HepG2 (cell line): ENCODE results near the gene CFL1. TPM values are rescaled to one million over a fixed set of nuclear protein-coding genes. Genes with fewer than 3 reads are reported as not detected.

ENCODE experiments used
- ATAC-seq: fragments of 200-7000 bp; cut with Tn5 transposase; 3 replicates; pipeline ENCODE4 v1.9.1; 2020; ENCODE audit warnings: mild to moderate bottlenecking, moderate library complexity
- BruUV-seq: library from RNA; stranded (reverse); fragments of 400-500 nt; replicated peaks from 2 replicates; lab custom pipeline; 2021; lab: Mats Ljungman, UMichigan
- CTCF ChIA-PET: fragments of 300-600 bp; formaldehyde crosslinking; extraction: SDS; loops from one replicate; lab custom pipeline; 2021; ENCODE audit warnings: low total read pairs, inconsistent platforms, low intra/inter-chr PET ratio; lab: Yijun Ruan, JAX
- POLR2A ChIA-PET: fragments of 350-600 bp; sonication (Branson Sonifier 250); formaldehyde crosslinking; loops from one replicate; lab custom pipeline; 2020; ENCODE audit warnings: antibody characterized with exemption, inconsistent platforms; lab: Yijun Ruan, JAX
- DNase-seq: peaks from one replicate; pipeline ENCODE4 v3.0.0-alpha.2; 2015; ENCODE audit warnings: low spot score
- FAIRE-seq: peaks from 3 replicates; lab custom pipeline; 2011; peaks lifted over from hg19 to GRCh38; lab: Jason Lieb, UNC
- H2AFZ ChIP-seq: one replicate; pipeline ENCODE4 v1.6.1; 2011; ENCODE audit warnings: low read length, inconsistent platforms
- H3K27ac ChIP-seq: fragments of 300-600 bp; 3 replicates; pipeline ENCODE4 v1.8.0; 2011; ENCODE audit warnings: mixed run types, mild to moderate bottlenecking, mixed read lengths, low read length, inconsistent platforms; ENCODE audit not compliant: insufficient read depth; ENCODE audit errors: extremely low read length
- H3K27me3 ChIP-seq, 2 experiments: fragments of 200-600 bp in 1 of 2; 2 replicates in 1 of 2; 3 replicates in 1 of 2; pipeline versions ENCODE4 v1.6.0 to v1.8.0; 2011; ENCODE audit warnings: low read length in 2 of 2, mild to moderate bottlenecking in 2 of 2, moderate library complexity in 2 of 2, inconsistent platforms in 1 of 2; ENCODE audit not compliant: insufficient read depth in 2 of 2, control insufficient read depth in 1 of 2
- H3K36me3 ChIP-seq, 2 experiments: fragments of 200-600 bp in 1 of 2; replicated peaks in 1 of 2; 2 replicates in 1 of 2; 3 replicates in 1 of 2; pipeline versions ENCODE4 v1.5.1 to v1.8.0; 2011; ENCODE audit warnings: low read length in 2 of 2, inconsistent platforms in 1 of 2; ENCODE audit not compliant: insufficient read depth in 2 of 2, control insufficient read depth in 1 of 2
- H3K4me1 ChIP-seq: 2 replicates; pipeline ENCODE4 v1.5.1; 2012; ENCODE audit warnings: low read length, inconsistent platforms; ENCODE audit not compliant: insufficient read depth
- H3K4me2 ChIP-seq: 2 replicates; pipeline ENCODE4 v1.6.0; 2011; ENCODE audit warnings: low read depth, low read length, inconsistent platforms
- H3K4me3 ChIP-seq, 3 experiments: fragments of 200-600 bp in 1 of 3; sonication (generic), shearing (Covaris generic) in 1 of 3; replicated peaks in 1 of 3; 2 replicates each; pipeline ENCODE4 v1.5.1; 2011 to 2016; ENCODE audit warnings: low read length in 3 of 3, inconsistent platforms in 2 of 3, low read depth in 2 of 3, mild to moderate bottlenecking in 2 of 3, control low read depth in 1 of 3, mixed read lengths in 1 of 3; ENCODE audit not compliant: insufficient read depth in 1 of 3
- H3K79me2 ChIP-seq: one replicate; pipeline ENCODE4 v1.6.1; 2011; ENCODE audit warnings: low read length, inconsistent platforms; ENCODE audit not compliant: insufficient read depth
- H3K9ac ChIP-seq: 2 replicates; pipeline ENCODE4 v1.6.0; 2011; ENCODE audit warnings: mild to moderate bottlenecking, low read depth, low read length, inconsistent platforms; ENCODE audit not compliant: insufficient read depth
- H3K9me3 ChIP-seq: 2 replicates; pipeline ENCODE4 v1.5.1; 2012; ENCODE audit warnings: mild to moderate bottlenecking, low read length
- H4K20me1 ChIP-seq: 2 replicates; pipeline ENCODE4 v1.6.0; 2011; ENCODE audit warnings: inconsistent platforms, mild to moderate bottlenecking, low read length, moderate library complexity; ENCODE audit not compliant: insufficient read depth
- AGO1 ChIP-seq: fragments of 200-400 bp; formaldehyde crosslinking; IDR thresholded peaks from 2 replicates; pipeline ENCODE4 v1.6.1; 2017; ENCODE audit warnings: mild to moderate bottlenecking, low read depth, low read length, moderate library complexity; ENCODE audit not compliant: poor library complexity, severe bottlenecking
- AGO2 ChIP-seq: fragments of 200-400 bp; formaldehyde crosslinking; optimal IDR thresholded peaks from 2 replicates; pipeline ENCODE3; 2017; ENCODE audit warnings: mild to moderate bottlenecking, low read depth, low read length, moderate library complexity
- AKAP8 ChIP-seq: sonication (generic); formaldehyde crosslinking; IDR thresholded peaks from 2 replicates; pipeline ENCODE4 v1.5.1; 2020; ENCODE audit warnings: mild to moderate bottlenecking, missing genetic modification reagents
- GABPA ChIP-seq, 2 experiments: IDR thresholded peaks; 2 replicates each; pipeline ENCODE4 v1.6.1; 2011 to 2016; ENCODE audit warnings: low read depth in 2 of 2, low read length in 1 of 2, missing biosample characterization in 1 of 2, missing genetic modification characterization in 1 of 2
- HNF4A ChIP-seq: sonication (generic); formaldehyde crosslinking; IDR thresholded peaks from 2 replicates; pipeline ENCODE4 v1.4.0; 2020; ENCODE audit warnings: missing genetic modification reagents
- HNRNPLL ChIP-seq: fragments of 200-400 bp; formaldehyde crosslinking; IDR thresholded peaks from 2 replicates; pipeline ENCODE4 v1.6.1; 2017; ENCODE audit warnings: mild to moderate bottlenecking, low read depth, low read length; ENCODE audit not compliant: poor library complexity, severe bottlenecking
- NR0B2 ChIP-seq: sonication (generic); formaldehyde crosslinking; IDR thresholded peaks from 2 replicates; pipeline ENCODE4 v1.4.0; 2020; ENCODE audit warnings: mild to moderate bottlenecking, missing genetic modification reagents
- NR2C2 ChIP-seq: sonication (generic); formaldehyde crosslinking; IDR thresholded peaks from 2 replicates; pipeline ENCODE4 v1.4.0; 2020; ENCODE audit warnings: missing genetic modification reagents, mild to moderate bottlenecking, moderate library complexity, borderline replicate concordance
- NR2F6 ChIP-seq, 2 experiments: IDR thresholded peaks; 2 replicates each; pipeline ENCODE4 v1.6.1; 2016; ENCODE audit warnings: antibody characterized with exemption in 1 of 2, mild to moderate bottlenecking in 1 of 2
- NR3C1 ChIP-seq: sonication (generic); formaldehyde crosslinking; IDR thresholded peaks from 2 replicates; pipeline ENCODE4 v1.4.0; 2020; ENCODE audit warnings: missing genetic modification reagents
- PATZ1 ChIP-seq: sonication (generic); formaldehyde crosslinking; IDR thresholded peaks from 2 replicates; pipeline ENCODE4 v1.4.0; 2020; ENCODE audit warnings: missing genetic modification reagents
- POLR2G ChIP-seq: fragments of 200-400 bp; formaldehyde crosslinking; IDR thresholded peaks from 2 replicates; pipeline ENCODE4 v1.6.1; 2018; ENCODE audit warnings: mild to moderate bottlenecking, low read depth, low read length, moderate library complexity
- SPEN ChIP-seq: sonication (generic); formaldehyde crosslinking; IDR thresholded peaks from 2 replicates; pipeline ENCODE4 v1.5.1; 2020; ENCODE audit warnings: low read depth, mild to moderate bottlenecking, missing genetic modification reagents
- WGBS: methylation state at CpG from one replicate; pipeline ENCODE4 v1.1.6; 2017; ENCODE audit warnings: low lambda C conversion rate; 5-methylcytosine and 5-hydroxymethylcytosine counted together
- in situ Hi-C: cut with HindIII; loops from 2 replicates; pipeline ENCODE4 v1.10.0; 2017; ENCODE audit warnings: low pct_unique_long_range_greater_than_20kb; ENCODE audit not compliant: extremely low pct_ligation_motif_present
- intact Hi-C: fragments of 100-400 bp; cut with micrococcal nuclease; formaldehyde crosslinking; loops from one replicate; pipeline ENCODE4 v1.10.0; 2022; ENCODE audit not compliant: unreplicated experiment
- polyA plus RNA-seq, 8 experiments: library from polyadenylated mRNA; depleted of rRNA in 3 of 8; stranded (reverse) in 7 of 8; unstranded in 1 of 8; fragments of >200 nt; fragmentation: Illumina TruSeq in 4 of 8; extraction: Trizol in 4 of 8; gene quantifications; 2 replicates each; pipeline versions ENCODE4 v1.2.1 to v1.2.3, GENCODE V29; 2011 to 2016; ENCODE audit warnings: low read depth in 4 of 8, missing spikeins in 1 of 8, mixed read lengths in 1 of 8; ENCODE audit not compliant: insufficient read depth in 1 of 8
- total RNA-seq, 5 experiments: library from RNA; depleted of rRNA; stranded (reverse); fragments of >200 nt; fragmentation: Illumina TruSeq; extraction: Trizol; gene quantifications; 2 replicates each; pipeline ENCODE4 v1.2.3, GENCODE V29; 2016; ENCODE audit warnings: low read depth in 1 of 5

Gene CFL1
- total and polyA plus RNA-seq, 2 of the 13 experiments (the other 11 are each of a cell fraction or from before 2014, with no cell fraction given): 379 to 383 TPM

GRCh38 chr11:65851083-65851579 is 6.8 kb downstream of the CFL1 start (continued):
- no peak for TF ChIP-seq NR0B2
- TF ChIP-seq AGO2: peak; percentile 64

GRCh38 chr11:65850217-65851082 is 7.5 kb downstream of the CFL1 start:
- peak overlapping the region; percentile 60 for H3K4me2 ChIP-seq
- 55% methylated on average over 8 of the region's 20 CpGs for WGBS
- FAIRE-seq: no peak
- H3K27ac ChIP-seq: no peak overlapping the region
- intact Hi-C loops: no loop called here
- 0 out of 2 replicates have a peak, but pooled peaks cover 4% of the 10 kb centered on the region for H3K9me3 ChIP-seq
- peak overlapping the region in 1 of 3 experiments; percentile 51; a peak in 1 of 6 replicates for H3K4me3 ChIP-seq
- no TSS peak for BruUV-seq
- no peaks in the 10 kb centered on the region for H3K79me2 ChIP-seq
- in situ Hi-C loops: loop anchor here (10.0 kb wide), 1 partner anchor 296 kb away; the partner anchor contains the start of gene LTBP3
- H3K9ac ChIP-seq: no peak overlapping the region
- peaks cover 10 to 25% of the 10 kb centered on the region in 2 experiments for H3K36me3 ChIP-seq
- CTCF ChIA-PET: no interaction called here
- no peaks in the 10 kb centered on the region for H3K27me3 ChIP-seq
- no peak overlapping the region for H2AFZ ChIP-seq
- H3K4me1 ChIP-seq: peaks cover 61% of the 10 kb centered on the region
- POLR2A ChIA-PET: interaction anchor here (0.5 to 4.1 kb wide), 8 partner anchors 7 to 130 kb away, joined by 3 to 21 read pairs (median 6); partner anchors contain the start of genes CFL1, FIBP, MUS81 and RNASEH2C
- ATAC-seq: peak; percentile 23
- H4K20me1 ChIP-seq: peaks cover 28% of the 10 kb centered on the region
- no peak for DNase-seq
- no peak for TF ChIP-seq SPEN (CRISPR knock-in tag)
- TF ChIP-seq PATZ1 (CRISPR knock-in tag): peak; percentile 60
- TF ChIP-seq HNRNPLL: no peak
- no peak for TF ChIP-seq GABPA (IDR thresholded peaks at IDR 0.05; ENCODE audit: low read depth, low read length)
- TF ChIP-seq GABPA (CRISPR knock-in tag; IDR thresholded peaks at IDR 0.05; ENCODE audit: low read depth): no peak
- no peak for TF ChIP-seq AKAP8 (CRISPR knock-in tag)
- peak; percentile 27; the same call in 1 of the 2 replicates for TF ChIP-seq POLR2G
- TF ChIP-seq NR2C2: peak; percentile 56; the same call in 1 of the 2 replicates
- TF ChIP-seq AGO1: peak; percentile 61
- no peak for TF ChIP-seq NR3C1 (CRISPR knock-in tag)
- TF ChIP-seq HNF4A (CRISPR knock-in tag): 0 out of 2 replicates have a peak, but pooled peaks have one; percentile 28
- peak; percentile 83 for TF ChIP-seq AGO2
- TF ChIP-seq NR2F6 (IDR thresholded peaks at IDR 0.05): peak; percentile 75
- TF ChIP-seq NR2F6 (CRISPR knock-in tag; IDR thresholded peaks at IDR 0.05): peak; percentile 80
